C4-2B (cell line): Measurements from ENCODE around the gene KISS1.

Experiments
- ZFX ChIP-seq: fragments of 450-650 bp; IDR thresholded peaks from 2 replicates; pipeline ENCODE4 v1.6.1; 2017
- TF ChIP-seq, protein P1 (sequence below): fragments of 450-650 bp; conservative IDR thresholded peaks from 2 replicates; pipeline ENCODE4 v1.5.1; 2017; ENCODE audit warnings: mild to moderate bottlenecking

DNA sequence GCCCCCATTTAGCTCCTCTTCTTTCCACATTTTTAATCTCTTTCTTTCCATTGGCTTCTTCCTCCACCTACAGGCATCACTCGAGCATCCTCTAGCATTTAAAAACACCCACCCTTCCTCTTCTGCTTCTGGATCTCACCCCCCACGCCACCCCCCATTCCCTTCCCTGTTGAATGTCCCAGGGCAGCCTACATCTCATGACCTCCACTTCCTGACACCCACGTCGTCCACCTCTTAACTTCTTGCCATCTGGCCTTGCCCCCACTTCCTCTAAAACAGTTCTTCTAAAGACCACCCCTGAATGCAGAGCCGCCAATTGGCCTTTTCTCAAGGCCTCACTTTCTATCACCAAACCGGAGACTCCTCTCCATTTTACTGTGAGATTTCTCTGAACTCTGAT is 38.3 kb downstream of the KISS1 start:
- TF ChIP-seq, protein P1, sequence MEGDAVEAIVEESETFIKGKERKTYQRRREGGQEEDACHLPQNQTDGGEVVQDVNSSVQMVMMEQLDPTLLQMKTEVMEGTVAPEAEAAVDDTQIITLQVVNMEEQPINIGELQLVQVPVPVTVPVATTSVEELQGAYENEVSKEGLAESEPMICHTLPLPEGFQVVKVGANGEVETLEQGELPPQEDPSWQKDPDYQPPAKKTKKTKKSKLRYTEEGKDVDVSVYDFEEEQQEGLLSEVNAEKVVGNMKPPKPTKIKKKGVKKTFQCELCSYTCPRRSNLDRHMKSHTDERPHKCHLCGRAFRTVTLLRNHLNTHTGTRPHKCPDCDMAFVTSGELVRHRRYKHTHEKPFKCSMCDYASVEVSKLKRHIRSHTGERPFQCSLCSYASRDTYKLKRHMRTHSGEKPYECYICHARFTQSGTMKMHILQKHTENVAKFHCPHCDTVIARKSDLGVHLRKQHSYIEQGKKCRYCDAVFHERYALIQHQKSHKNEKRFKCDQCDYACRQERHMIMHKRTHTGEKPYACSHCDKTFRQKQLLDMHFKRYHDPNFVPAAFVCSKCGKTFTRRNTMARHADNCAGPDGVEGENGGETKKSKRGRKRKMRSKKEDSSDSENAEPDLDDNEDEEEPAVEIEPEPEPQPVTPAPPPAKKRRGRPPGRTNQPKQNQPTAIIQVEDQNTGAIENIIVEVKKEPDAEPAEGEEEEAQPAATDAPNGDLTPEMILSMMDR, result no peak
- TF ChIP-seq ZFX, result no peak
